ENCODE results near the gene OR1I1. TPM values are rescaled to one million over a fixed set of nuclear protein-coding genes. Genes with fewer than 3 reads are reported as not detected.

The OR1I1 gene
- total and polyA plus RNA-seq, 4 donors = 0.13 TPM; not detected in 3

DNA sequence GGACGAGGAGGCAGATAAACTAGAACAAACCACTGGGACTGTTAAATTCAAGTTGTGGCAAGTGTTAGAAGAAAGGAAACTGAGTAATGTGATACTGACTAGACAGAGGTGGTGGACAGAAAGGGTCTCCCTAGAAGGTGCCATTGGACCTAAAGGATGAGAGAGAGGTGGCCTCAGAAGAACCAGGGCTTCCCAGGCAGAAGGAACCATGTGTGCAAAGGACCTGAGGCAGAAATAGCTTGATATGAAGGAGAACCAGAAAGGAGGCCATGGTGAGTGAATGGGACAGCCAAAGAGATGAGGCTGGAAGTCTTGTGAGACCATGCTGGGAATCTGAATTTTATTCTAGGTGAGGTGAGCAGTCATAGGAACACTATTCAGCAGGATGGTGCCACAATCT lies 22.4 kb downstream of the OR1I1 start:
- 62 to 81% methylated on average over 1 of the region's 1 CpG for WGBS, 2 donors
- intact Hi-C loops (cut with DNase I) = loop anchor here in 1 of 2 donors (10.0 kb wide), 1 partner anchor 160 kb away; no protein-coding TSS in a partner anchor

GRCh38 chr19:15105044-15105443 lies 23.0 kb downstream of the OR1I1 start:
- 93 to 97% methylated on average over 3 of the region's 3 CpGs for WGBS, 2 donors
- H3K27ac ChIP-seq (ENCODE audit: low read depth in 1 of 2, low read length in 2 of 2) = no peak overlapping the region
- intact Hi-C loops (cut with DNase I) = loop anchor here in 1 of 2 donors (10.0 kb wide), 1 partner anchor 160 kb away; no protein-coding TSS in a partner anchor

More for the DNA sequence above, 22.4 kb downstream of the OR1I1 start:
- no peaks in the 10 kb centered on the region for H3K36me3 ChIP-seq (ENCODE audit: control insufficient read depth in 1 of 2, insufficient read depth in 2 of 2, low read length in 1 of 2)
- no peak for DNase-seq
- no peak overlapping the region for H3K4me3 ChIP-seq (ENCODE audit: low read length in 2 of 2)
- peaks cover 1% of the 10 kb centered on the region for H3K9me3 ChIP-seq (ENCODE audit: control insufficient read depth, low read length)
- H3K4me1 ChIP-seq (ENCODE audit: control insufficient read depth in 1 of 2, insufficient read depth in 2 of 2, low read length in 2 of 2) = no peaks in the 10 kb centered on the region
- no peaks in the 10 kb centered on the region for H3K27me3 ChIP-seq (ENCODE audit: control insufficient read depth in 1 of 2, insufficient read depth in 2 of 2, low read length in 1 of 2)
- H3K27ac ChIP-seq (ENCODE audit: low read depth in 1 of 2, low read length in 2 of 2) = no peak overlapping the region
- no peak for ATAC-seq (ENCODE audit: low FRiP score)

GRCh38 chr19:15107061-15108010 lies 25.3 kb downstream of the OR1I1 start, which contains the start of gene SYDE1:
Gene SYDE1 (plus strand): TSS chr19:15107401. CDS start chr19:15107434, 33 bp downstream.
- no peaks in the 10 kb centered on the region for H3K9me3 ChIP-seq (ENCODE audit: control insufficient read depth, low read length)
- no peaks in the 10 kb centered on the region for H3K27me3 ChIP-seq (ENCODE audit: control insufficient read depth in 1 of 2, insufficient read depth in 2 of 2, low read length in 1 of 2)
- no peaks in the 10 kb centered on the region for H3K4me1 ChIP-seq (ENCODE audit: control insufficient read depth in 1 of 2, insufficient read depth in 2 of 2, low read length in 2 of 2)
- 1 to 2% methylated on average over 57 to 78 of the region's 78 CpGs for whole genome bisulfite sequencing, 2 donors
- intact Hi-C loops (cut with DNase I) = loop anchor here (1.0 to 10.0 kb wide), 3 partner anchors 17 to 157 kb away; a partner anchor contains a TSS
- H3K4me3 ChIP-seq (ENCODE audit: low read length in 2 of 2) = peak within 1 kb of the TSS; percentile 92 to 98
- peaks cover 0 to 4% of the 10 kb centered on the region in 2 donors for H3K36me3 ChIP-seq (ENCODE audit: control insufficient read depth in 1 of 2, insufficient read depth in 2 of 2, low read length in 1 of 2)
- DNase-seq (peak; percentile 70 to 88), ATAC-seq (ENCODE audit: low FRiP score) (peak; percentile 72)
- H3K27ac ChIP-seq (ENCODE audit: low read depth in 1 of 2, low read length in 2 of 2) = peak within 1 kb of the TSS; percentile 73 to 96

More at GRCh38 chr19:15105044-15105443, 23.0 kb downstream of the OR1I1 start:
- H3K36me3 ChIP-seq (ENCODE audit: control insufficient read depth in 1 of 2, insufficient read depth in 2 of 2, low read length in 1 of 2) = no peaks in the 10 kb centered on the region
- DNase-seq (no peak), ATAC-seq (ENCODE audit: low FRiP score) (no peak)
- no peak overlapping the region for H3K4me3 ChIP-seq (ENCODE audit: low read length in 2 of 2)
- H3K27me3 ChIP-seq (ENCODE audit: control insufficient read depth in 1 of 2, insufficient read depth in 2 of 2, low read length in 1 of 2) = no peaks in the 10 kb centered on the region
- no peaks in the 10 kb centered on the region for H3K4me1 ChIP-seq (ENCODE audit: control insufficient read depth in 1 of 2, insufficient read depth in 2 of 2, low read length in 2 of 2)
- H3K9me3 ChIP-seq (ENCODE audit: control insufficient read depth, low read length) = peaks cover 1% of the 10 kb centered on the region

DNA sequence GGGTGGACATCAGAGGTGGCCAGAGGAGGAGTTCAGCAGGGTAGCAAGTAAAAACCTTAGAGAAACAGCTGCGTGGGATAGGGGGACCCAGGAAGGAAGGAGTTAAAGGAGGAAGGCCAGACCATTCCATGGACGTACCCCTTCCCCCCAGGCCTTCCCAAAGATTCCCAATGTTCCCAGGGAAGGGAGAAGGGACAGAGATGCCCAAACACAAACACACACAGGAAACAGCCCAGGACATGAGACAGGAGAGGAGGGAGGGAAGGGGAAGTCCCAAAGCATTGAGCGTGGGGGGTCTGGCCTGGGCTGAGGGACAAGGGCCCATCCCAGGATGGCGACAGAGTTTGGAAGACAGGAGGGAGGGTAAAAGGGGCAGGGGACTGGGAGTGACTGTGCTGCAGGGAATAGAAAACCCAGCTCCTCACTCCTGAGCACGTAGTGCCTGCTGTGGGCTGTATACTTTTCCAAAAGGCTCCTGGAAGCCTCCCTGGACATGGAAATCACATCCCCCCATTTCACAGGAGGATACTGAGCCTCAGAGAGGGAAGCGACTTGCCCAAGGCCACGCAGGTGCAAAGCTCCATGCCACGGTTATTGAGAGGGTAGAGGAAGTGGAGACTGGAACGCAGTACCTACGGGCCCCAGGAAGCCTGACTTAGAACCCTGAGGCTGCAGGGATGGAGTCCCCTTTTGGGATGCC lies 26.3 kb downstream of the OR1I1 start:
- DNase-seq (peak; percentile 50), ATAC-seq (ENCODE audit: low FRiP score) (peak; percentile 47)
- H3K27ac ChIP-seq (ENCODE audit: low read depth in 1 of 2, low read length in 2 of 2) = peak overlapping the region; percentile 18 to 60
- peaks cover 0 to 5% of the 10 kb centered on the region in 2 donors for H3K36me3 ChIP-seq (ENCODE audit: control insufficient read depth in 1 of 2, insufficient read depth in 2 of 2, low read length in 1 of 2)
- 28 to 29% methylated on average over 10 of the region's 10 CpGs for WGBS, 2 donors
- H3K4me3 ChIP-seq (ENCODE audit: low read length in 2 of 2) = peak overlapping the region; percentile 92 to 98
- intact Hi-C loops (cut with DNase I) = loop anchor here in 1 of 2 donors (2.0 to 10.0 kb wide), 2 partner anchors 17 to 157 kb away; a partner anchor contains a TSS
- no peaks in the 10 kb centered on the region for H3K9me3 ChIP-seq (ENCODE audit: control insufficient read depth, low read length)
- no peaks in the 10 kb centered on the region for H3K27me3 ChIP-seq (ENCODE audit: control insufficient read depth in 1 of 2, insufficient read depth in 2 of 2, low read length in 1 of 2)
- no peaks in the 10 kb centered on the region for H3K4me1 ChIP-seq (ENCODE audit: control insufficient read depth in 1 of 2, insufficient read depth in 2 of 2, low read length in 2 of 2)

- DNase-seq (peak; percentile 47 to 78), ATAC-seq (ENCODE audit: low FRiP score) (no peak)
- Histone ChIP-seq H3K9me3 (ENCODE audit: control insufficient read depth, low read length) (no peaks in the 10 kb centered on the region), H3K27me3 (ENCODE audit: control insufficient read depth in 1 of 2, insufficient read depth in 2 of 2, low read length in 1 of 2) (no peaks in the 10 kb centered on the region), H3K4me1 (ENCODE audit: control insufficient read depth in 1 of 2, insufficient read depth in 2 of 2, low read length in 2 of 2) (no peaks in the 10 kb centered on the region), H3K4me3 (ENCODE audit: low read length in 2 of 2) (no peak overlapping the region), H3K27ac (ENCODE audit: low read depth in 1 of 2, low read length in 2 of 2) (peak overlapping the region in 1 of 2 donors; percentile 60), H3K36me3 (ENCODE audit: control insufficient read depth in 1 of 2, insufficient read depth in 2 of 2, low read length in 1 of 2) (peaks cover 0 to 8% of the 10 kb centered on the region in 2 donors)
- intact Hi-C loops (cut with DNase I) = loop anchor here in 1 of 2 donors (2.0 to 10.0 kb wide), 2 partner anchors 16 to 156 kb away; a partner anchor contains a TSS
- 75 to 80% methylated on average over 17 to 21 of the region's 21 CpGs for WGBS, 2 donors
Observed at GRCh38 chr19:15108845-15109767, 27.1 kb downstream of the OR1I1 start.

- H3K4me3 ChIP-seq (ENCODE audit: low read length in 2 of 2) = no peak overlapping the region
- H3K4me1 ChIP-seq (ENCODE audit: control insufficient read depth in 1 of 2, insufficient read depth in 2 of 2, low read length in 2 of 2) = no peaks in the 10 kb centered on the region
- H3K36me3 ChIP-seq (ENCODE audit: control insufficient read depth in 1 of 2, insufficient read depth in 2 of 2, low read length in 1 of 2) = peaks cover 0 to 8% of the 10 kb centered on the region in 2 donors
- peak; percentile 33 to 72 for DNase-seq
- WGBS, 2 donors = 87 to 89% methylated on average over 38 to 49 of the region's 49 CpGs
- ATAC-seq (ENCODE audit: low FRiP score) = no peak
- H3K27ac ChIP-seq (ENCODE audit: low read depth in 1 of 2, low read length in 2 of 2) = no peak overlapping the region
- H3K9me3 ChIP-seq (ENCODE audit: control insufficient read depth, low read length) = no peaks in the 10 kb centered on the region
- no peaks in the 10 kb centered on the region for H3K27me3 ChIP-seq (ENCODE audit: control insufficient read depth in 1 of 2, insufficient read depth in 2 of 2, low read length in 1 of 2)
- intact Hi-C loops (cut with DNase I) = loop anchor here (2.0 to 10.0 kb wide), 3 partner anchors 15 to 155 kb away; a partner anchor contains a TSS
Observed at GRCh38 chr19:15109768-15110417, 27.9 kb downstream of the OR1I1 start.

DNA sequence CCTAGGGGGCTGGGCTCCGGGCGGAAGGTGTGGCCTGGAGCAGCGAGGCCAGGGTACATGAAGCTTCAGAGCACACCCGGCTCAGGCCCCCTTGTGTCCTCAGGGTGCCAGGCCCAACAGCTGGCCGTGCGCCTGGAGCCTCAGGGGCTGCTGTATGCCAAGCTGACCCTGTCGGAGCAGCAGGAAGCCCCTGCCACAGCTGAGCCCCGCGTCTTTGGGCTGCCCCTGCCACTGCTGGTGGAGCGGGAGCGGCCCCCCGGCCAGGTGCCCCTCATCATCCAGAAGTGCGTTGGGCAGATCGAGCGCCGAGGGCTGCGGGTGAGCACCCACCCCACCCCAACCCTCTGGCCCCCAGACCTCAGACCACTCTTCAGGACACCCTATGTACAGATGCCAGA lies 28.4 kb downstream of the OR1I1 start:
- Histone ChIP-seq H3K4me3 (ENCODE audit: low read length in 2 of 2) (no peak overlapping the region), H3K4me1 (ENCODE audit: control insufficient read depth in 1 of 2, insufficient read depth in 2 of 2, low read length in 2 of 2) (no peaks in the 10 kb centered on the region), H3K27ac (ENCODE audit: low read depth in 1 of 2, low read length in 2 of 2) (no peak overlapping the region), H3K9me3 (ENCODE audit: control insufficient read depth, low read length) (no peaks in the 10 kb centered on the region), H3K27me3 (ENCODE audit: control insufficient read depth in 1 of 2, insufficient read depth in 2 of 2, low read length in 1 of 2) (no peaks in the 10 kb centered on the region), H3K36me3 (ENCODE audit: control insufficient read depth in 1 of 2, insufficient read depth in 2 of 2, low read length in 1 of 2) (peaks cover 0 to 8% of the 10 kb centered on the region in 2 donors)
- peak; percentile 41 to 69 for DNase-seq
- 82 to 84% methylated on average over 17 of the region's 17 CpGs for WGBS, 2 donors
- intact Hi-C loops (cut with DNase I) = loop anchor here in 1 of 2 donors (5.0 kb wide), 1 partner anchor 142 kb away; no protein-coding TSS in a partner anchor
- no peak for ATAC-seq (ENCODE audit: low FRiP score)

Measured in aorta (tissue), 5 donors.